ENCODE measurements around the gene PRDM7.

The PRDM7 gene

GRCh38 chr16:90020838-90021382 is 56.2 kb downstream of the PRDM7 start:
- H3K27me3 ChIP-seq = no peaks in the 10 kb centered on the region
- H3K9me3 ChIP-seq = no peaks in the 10 kb centered on the region
- peaks cover 17% of the 10 kb centered on the region for H3K4me1 ChIP-seq
- H3K36me3 ChIP-seq = no peaks in the 10 kb centered on the region
- H3K4me3 ChIP-seq (ENCODE audit: low read depth, low read length) = peak overlapping the region; percentile 66
- peak; percentile 67 for DNase-seq
- TF ChIP-seq CTCF (IDR thresholded peaks at IDR 0.05; ENCODE audit: low read depth, low read length) = no peak

- Histone ChIP-seq H3K9me3 (no peaks in the 10 kb centered on the region; the same call in 1 of the 2 replicates), H3K4me1 (peaks cover 17% of the 10 kb centered on the region), H3K36me3 (no peaks in the 10 kb centered on the region), H3K4me3 (ENCODE audit: low read depth, low read length) (peak overlapping the region; percentile 66), H3K27me3 (no peaks in the 10 kb centered on the region)
- no peak for TF ChIP-seq CTCF (IDR thresholded peaks at IDR 0.05; ENCODE audit: low read depth, low read length)
- DNase-seq = no peak
These were observed 56.8 kb downstream of the PRDM7 start for GRCh38 chr16:90020260-90020837.

GRCh38 chr16:90019543-90020259 is 57.4 kb downstream of the PRDM7 start:
- Histone ChIP-seq H3K4me3 (ENCODE audit: low read depth, low read length) (peak overlapping the region; percentile 66), H3K4me1 (peaks cover 17% of the 10 kb centered on the region), H3K27me3 (no peaks in the 10 kb centered on the region), H3K9me3 (no peaks in the 10 kb centered on the region; the same call in 1 of the 2 replicates), H3K36me3 (no peaks in the 10 kb centered on the region)
- DNase-seq = peak; percentile 75
- no peak for TF ChIP-seq CTCF (IDR thresholded peaks at IDR 0.05; ENCODE audit: low read depth, low read length)

GRCh38 chr16:90018652-90019542 is 58.2 kb downstream of the PRDM7 start, which contains the start of gene DBNDD1:
Gene DBNDD1 (minus strand): TSS chr16:90019456. CDS start chr16:90019341, 115 bp downstream.
- Histone ChIP-seq H3K4me1 (peaks cover 17% of the 10 kb centered on the region), H3K9me3 (no peaks in the 10 kb centered on the region; the same call in 1 of the 2 replicates), H3K27me3 (no peaks in the 10 kb centered on the region), H3K4me3 (ENCODE audit: low read depth, low read length) (peak within 1 kb of the TSS; percentile 66), H3K36me3 (no peaks in the 10 kb centered on the region)
- TF ChIP-seq CTCF (IDR thresholded peaks at IDR 0.05; ENCODE audit: low read depth, low read length) = no peak
- DNase-seq = no peak

- DNase-seq = no peak
- Histone ChIP-seq H3K4me1 (peaks cover 17% of the 10 kb centered on the region), H3K9me3 (no peaks in the 10 kb centered on the region; the same call in 1 of the 2 replicates), H3K36me3 (no peaks in the 10 kb centered on the region), H3K27me3 (no peaks in the 10 kb centered on the region), H3K4me3 (ENCODE audit: low read depth, low read length) (peak overlapping the region; percentile 66)
- no peak for TF ChIP-seq CTCF (IDR thresholded peaks at IDR 0.05; ENCODE audit: low read depth, low read length)
These were observed 58.9 kb downstream of the PRDM7 start for GRCh38 chr16:90018297-90018651.
